Liver (tissue), 3 donors: Measurements from ENCODE around the gene TMEM242.

ENCODE experiments used
- JUND ChIP-seq, 2 donors: IDR thresholded peaks; 2 replicates each; pipeline ENCODE4 v1.6.1; 2016; ENCODE audit warnings: antibody characterized with exemption in 2 of 2
- YY1 ChIP-seq: IDR thresholded peaks from 2 replicates; pipeline ENCODE4 v1.6.1; 2016; ENCODE audit warnings: antibody characterized with exemption, mild to moderate bottlenecking
- TF ChIP-seq, protein P1 (sequence below): fragments of 150-350 bp; IDR thresholded peaks from 2 replicates; pipeline ENCODE4 v1.5.1; 2017; ENCODE audit warnings: improper control_type of control experiment, low read depth, low read length; ENCODE audit not compliant: missing input control
- TF ChIP-seq, protein P2 (sequence below): IDR thresholded peaks from 2 replicates; pipeline ENCODE4 v1.6.1; 2016; ENCODE audit warnings: antibody characterized with exemption
- donor health status: healthy.
- donor health status: healthy.

DNA sequence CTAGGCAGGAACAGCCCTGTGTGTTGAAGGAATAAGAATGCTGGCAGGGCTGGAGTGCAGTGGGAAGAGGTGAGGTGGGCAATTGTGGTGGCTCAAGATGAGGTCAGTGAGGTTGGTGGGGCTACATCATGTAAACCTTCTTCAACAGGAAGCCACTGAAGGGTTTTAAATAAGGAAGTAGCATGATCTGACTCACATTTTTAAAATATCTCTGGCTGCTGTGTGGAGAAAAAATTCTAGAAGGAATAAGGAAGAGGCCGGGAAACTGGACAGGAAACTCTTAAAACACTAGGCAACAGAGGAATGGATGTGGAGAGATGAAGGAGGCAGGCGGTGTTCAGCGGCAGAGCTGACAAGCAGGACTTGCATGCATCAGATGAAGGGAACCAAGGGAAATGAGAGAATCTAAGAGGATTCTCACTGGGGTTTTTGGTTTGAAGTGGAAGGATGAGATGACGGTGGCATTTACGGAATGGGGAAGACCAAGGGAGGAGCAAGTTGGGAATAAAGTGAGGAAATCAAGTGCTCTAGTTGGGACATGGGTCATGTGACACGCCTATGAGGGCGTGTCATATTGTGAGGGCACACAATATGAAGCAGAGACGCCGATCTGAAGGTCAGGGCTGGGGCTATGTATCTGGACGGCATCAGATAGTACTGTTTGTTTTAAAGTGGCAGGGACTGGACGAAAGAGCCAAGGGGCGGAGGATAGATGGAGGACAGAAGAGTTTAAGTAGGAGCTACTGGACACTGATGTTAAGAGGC lies 18.2 kb downstream of the TMEM242 start:
- TF ChIP-seq, protein P1, sequence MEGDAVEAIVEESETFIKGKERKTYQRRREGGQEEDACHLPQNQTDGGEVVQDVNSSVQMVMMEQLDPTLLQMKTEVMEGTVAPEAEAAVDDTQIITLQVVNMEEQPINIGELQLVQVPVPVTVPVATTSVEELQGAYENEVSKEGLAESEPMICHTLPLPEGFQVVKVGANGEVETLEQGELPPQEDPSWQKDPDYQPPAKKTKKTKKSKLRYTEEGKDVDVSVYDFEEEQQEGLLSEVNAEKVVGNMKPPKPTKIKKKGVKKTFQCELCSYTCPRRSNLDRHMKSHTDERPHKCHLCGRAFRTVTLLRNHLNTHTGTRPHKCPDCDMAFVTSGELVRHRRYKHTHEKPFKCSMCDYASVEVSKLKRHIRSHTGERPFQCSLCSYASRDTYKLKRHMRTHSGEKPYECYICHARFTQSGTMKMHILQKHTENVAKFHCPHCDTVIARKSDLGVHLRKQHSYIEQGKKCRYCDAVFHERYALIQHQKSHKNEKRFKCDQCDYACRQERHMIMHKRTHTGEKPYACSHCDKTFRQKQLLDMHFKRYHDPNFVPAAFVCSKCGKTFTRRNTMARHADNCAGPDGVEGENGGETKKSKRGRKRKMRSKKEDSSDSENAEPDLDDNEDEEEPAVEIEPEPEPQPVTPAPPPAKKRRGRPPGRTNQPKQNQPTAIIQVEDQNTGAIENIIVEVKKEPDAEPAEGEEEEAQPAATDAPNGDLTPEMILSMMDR = no peak
- TF ChIP-seq, protein P2, sequence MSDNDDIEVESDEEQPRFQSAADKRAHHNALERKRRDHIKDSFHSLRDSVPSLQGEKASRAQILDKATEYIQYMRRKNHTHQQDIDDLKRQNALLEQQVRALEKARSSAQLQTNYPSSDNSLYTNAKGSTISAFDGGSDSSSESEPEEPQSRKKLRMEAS = no peak
- TF ChIP-seq JUND (IDR thresholded peaks at IDR 0.05) (peak in 1 of 2 donors; percentile 40), YY1 (peak; percentile 43)
